HCT116 (cell line): ENCODE results near the gene TSPAN14.

ENCODE experiments used
- ATF3 ChIP-seq: IDR thresholded peaks from 2 replicates; pipeline ENCODE4 v1.6.1; 2012
- CBX3 ChIP-seq: IDR thresholded peaks from 2 replicates; pipeline ENCODE4 v1.6.1; 2012; ENCODE audit warnings: low read depth
- CTCF ChIP-seq, 3 experiments: fragments of 200-600 bp in 1 of 3; sonication (generic) in 1 of 3; IDR thresholded peaks in 2 of 3; conservative IDR thresholded peaks in 1 of 3; 2 replicates each; pipeline ENCODE4 v1.5.1; 2012 to 2017; ENCODE audit warnings: low read depth in 2 of 3, low read length in 2 of 3, antibody characterized with exemption in 1 of 3, borderline replicate concordance in 1 of 3, control low read depth in 1 of 3, mild to moderate bottlenecking in 1 of 3, mixed read lengths in 1 of 3, mixed run types in 1 of 3, moderate library complexity in 1 of 3; ENCODE audit not compliant: insufficient read depth in 1 of 3
- EGR1 ChIP-seq: IDR thresholded peaks from 2 replicates; pipeline ENCODE4 v1.6.1; 2012; ENCODE audit warnings: low read depth
- EZH2 ChIP-seq: fragments of 200-600 bp; sonication (generic); IDR thresholded peaks from 2 replicates; pipeline ENCODE4 v1.6.1; 2017; ENCODE audit warnings: antibody characterized with exemption, mixed run types
- FOSL1 ChIP-seq: IDR thresholded peaks from 2 replicates; pipeline ENCODE4 v1.6.1; 2012; ENCODE audit warnings: low read depth
- JUND ChIP-seq: IDR thresholded peaks from 2 replicates; pipeline ENCODE4 v1.6.1; 2012
- POLR2A ChIP-seq: IDR thresholded peaks from 2 replicates; pipeline ENCODE4 v1.7.0; 2011; ENCODE audit warnings: borderline replicate concordance; ENCODE audit not compliant: insufficient read depth, insufficient read length; ENCODE audit errors: extremely low read depth
- POLR2AphosphoS5 ChIP-seq: IDR thresholded peaks from 2 replicates; pipeline ENCODE4 v1.6.1; 2011; ENCODE audit warnings: mild to moderate bottlenecking, low read depth, low read length, moderate library complexity
- REST ChIP-seq: IDR thresholded peaks from 2 replicates; pipeline ENCODE4 v1.6.1; 2012; ENCODE audit warnings: low read depth
- ZBTB33 ChIP-seq: IDR thresholded peaks from 2 replicates; pipeline ENCODE4 v1.6.1; 2011; ENCODE audit warnings: mild to moderate bottlenecking, low read length, moderate library complexity; ENCODE audit not compliant: insufficient replicate concordance; ENCODE audit errors: extremely low read depth
- ZFX ChIP-seq: fragments of 450-650 bp; IDR thresholded peaks from 2 replicates; pipeline ENCODE4 v1.6.1; 2017
- ZNF274 ChIP-seq: fragments of 200-500 bp; sonication (Bioruptor generic); IDR thresholded peaks from 2 replicates; pipeline ENCODE4 v1.6.1; 2014; ENCODE audit warnings: mild to moderate bottlenecking, low read depth, low read length, inconsistent platforms

GRCh38 chr10:80552151-80552646, 98.1 kb downstream of the TSPAN14 start:
- TF ChIP-seq ZNF274, result no peak
- no peak for TF ChIP-seq EZH2
- TF ChIP-seq CTCF (IDR thresholded peaks at IDR 0.05 in 2 of 3, conservative IDR thresholded peaks at IDR 0.05 in 1 of 3; ENCODE audit: borderline replicate concordance in 1 of 3, insufficient read depth in 1 of 3, low read depth in 2 of 3, low read length in 2 of 3), result no peak
- no peak for TF ChIP-seq ATF3
- TF ChIP-seq ZBTB33, result no peak
- no peak for TF ChIP-seq EGR1
- TF ChIP-seq POLR2AphosphoS5, result no peak
- no peak for TF ChIP-seq POLR2A
- TF ChIP-seq ZFX, result no peak
- TF ChIP-seq CBX3, result no peak
- TF ChIP-seq REST, result no peak
- no peak for TF ChIP-seq FOSL1
- TF ChIP-seq JUND, result no peak
